ENCODE measurements around the gene DCTN3. TPM values are rescaled to one million over a fixed set of nuclear protein-coding genes. Genes with fewer than 3 reads are reported as not detected.

DCTN3 gene
- polyA plus RNA-seq, 1 donor = 71.7 TPM

DNA sequence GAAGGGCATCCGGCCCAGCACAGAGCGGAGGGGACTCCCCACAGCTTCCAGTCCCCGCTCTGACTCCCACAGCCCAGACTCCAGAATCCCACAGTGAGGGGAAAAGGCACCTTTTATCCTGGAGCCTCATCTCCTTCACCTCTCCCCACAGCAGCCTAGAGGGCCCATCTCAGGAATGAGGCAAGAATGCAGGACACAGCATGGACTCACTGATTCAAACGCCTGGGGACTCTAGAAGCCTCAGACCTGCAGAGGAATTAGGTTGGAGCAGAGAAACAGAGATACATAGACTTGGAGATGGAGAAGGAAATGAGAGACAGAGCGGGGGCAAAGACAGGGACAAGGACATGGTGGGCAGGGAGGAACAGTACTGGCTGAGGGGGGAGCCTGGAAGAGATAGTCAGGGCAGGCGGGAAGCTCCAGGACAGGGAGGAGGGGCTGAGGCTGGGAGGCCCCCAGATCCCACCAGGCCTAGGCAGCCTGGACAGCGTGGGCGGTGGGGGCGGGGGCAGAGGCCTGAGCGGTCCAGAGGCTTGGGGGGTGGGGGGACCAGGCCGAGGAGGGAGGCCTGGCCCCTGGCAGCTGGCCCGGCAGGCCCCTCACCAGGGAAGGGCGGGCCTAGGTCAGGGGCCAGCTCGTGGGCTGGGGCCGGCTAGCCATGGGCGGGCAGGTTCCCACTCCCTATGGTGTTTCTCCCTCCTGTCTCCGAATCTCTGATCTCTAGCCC, 46.5 kb downstream of the DCTN3 start:
- no peak for DNase-seq

GRCh38 chr9:34572628-34573027, 47.7 kb downstream of the DCTN3 start:
- DNase-seq = no peak

DNA sequence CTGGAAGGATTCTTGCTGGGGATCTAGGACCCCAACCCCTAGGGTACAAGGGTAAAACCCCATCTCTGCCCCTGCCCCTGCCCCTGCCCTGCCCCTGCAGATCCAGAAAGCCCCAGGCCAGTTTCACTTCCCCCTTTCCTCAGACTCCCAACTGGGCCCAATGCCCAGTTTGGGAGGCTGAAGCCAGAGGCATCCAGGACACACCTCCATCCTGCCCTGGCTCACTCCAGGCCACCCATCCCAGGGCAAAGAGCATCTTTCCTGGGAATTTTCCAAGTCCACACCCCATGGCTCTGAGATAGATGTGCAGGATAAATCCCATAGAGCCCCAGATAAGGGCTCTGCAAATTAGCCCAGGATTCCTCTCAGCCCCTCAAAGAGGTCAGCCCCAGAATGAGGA, 48.2 kb downstream of the DCTN3 start:
- DNase-seq = no peak

- no peak for DNase-seq
Observed at GRCh38 chr9:34571481-34571810, 48.8 kb downstream of the DCTN3 start.

DNA sequence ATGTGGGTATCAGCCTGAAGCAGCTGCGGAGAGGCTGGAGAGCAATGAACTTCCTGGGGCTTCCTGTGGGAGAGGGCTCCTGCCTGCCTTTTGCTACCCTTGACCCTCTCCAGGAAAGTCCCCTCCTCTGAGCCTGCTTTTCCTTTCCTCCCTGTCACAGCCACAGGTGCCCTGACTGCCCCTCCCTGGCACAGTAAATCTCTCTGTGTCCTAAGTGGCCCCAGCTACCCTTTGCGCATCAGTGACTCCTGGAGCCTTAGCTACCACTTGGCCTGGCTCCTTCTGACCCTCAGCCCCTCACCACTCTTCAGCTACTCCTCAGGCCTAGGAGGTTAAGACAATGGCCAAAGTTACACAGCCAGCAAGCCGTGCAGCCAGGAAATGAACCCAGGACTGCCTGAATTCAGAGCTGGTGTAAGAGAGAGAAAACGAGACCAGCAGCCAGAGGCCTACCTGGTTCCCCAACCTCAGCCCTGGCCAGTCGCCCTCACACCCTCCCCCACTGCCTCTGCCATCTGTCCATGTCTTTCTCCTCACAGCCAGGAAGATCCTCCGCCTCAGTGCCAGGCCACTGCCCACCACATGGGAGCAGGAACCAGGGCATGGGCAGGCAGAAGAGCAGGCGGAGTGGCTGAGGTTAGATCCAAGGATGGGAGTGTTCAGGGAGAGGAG, 49.4 kb downstream of the DCTN3 start:
- no peak for DNase-seq

DNA sequence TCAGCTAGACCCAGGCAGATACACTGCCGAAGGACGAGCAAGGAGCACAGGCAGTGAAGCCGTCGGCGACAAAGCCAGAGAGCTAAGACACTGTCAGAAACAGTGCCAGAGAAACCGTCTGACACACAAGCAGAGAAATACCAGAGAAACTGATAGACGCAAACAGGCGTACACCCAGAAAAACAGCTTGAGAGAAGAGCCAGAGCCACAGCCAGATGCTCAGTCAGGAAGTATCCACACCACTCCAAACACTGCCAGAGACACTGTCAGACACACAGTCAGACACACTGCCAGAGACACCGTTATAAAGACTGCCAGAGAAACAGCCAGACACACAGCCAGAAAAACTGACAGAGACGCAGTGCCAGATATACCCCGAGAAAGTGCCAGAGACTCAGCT, 49.9 kb downstream of the DCTN3 start:
- no peak for DNase-seq

DNA sequence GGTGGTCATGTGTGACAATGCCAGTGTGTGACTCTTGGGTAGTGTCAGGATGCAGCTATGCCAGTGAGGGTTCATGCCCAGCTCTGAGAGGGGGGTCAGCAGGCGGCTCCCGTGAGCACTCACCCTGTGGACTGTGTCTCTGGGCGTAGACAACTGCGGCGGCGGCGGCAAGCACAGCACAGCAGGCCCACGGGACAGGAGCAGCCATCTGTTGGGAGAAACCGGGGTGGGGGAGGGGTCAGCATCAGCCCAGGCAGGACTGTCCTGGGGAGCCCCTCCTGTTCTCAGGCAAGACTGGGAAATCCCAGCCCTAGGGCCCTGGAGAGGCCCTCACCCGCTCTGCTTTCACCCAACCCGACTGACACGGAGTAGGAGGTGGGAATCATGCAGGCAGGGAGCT, 51.5 kb downstream of the DCTN3 start:
- no peak for DNase-seq

DNA sequence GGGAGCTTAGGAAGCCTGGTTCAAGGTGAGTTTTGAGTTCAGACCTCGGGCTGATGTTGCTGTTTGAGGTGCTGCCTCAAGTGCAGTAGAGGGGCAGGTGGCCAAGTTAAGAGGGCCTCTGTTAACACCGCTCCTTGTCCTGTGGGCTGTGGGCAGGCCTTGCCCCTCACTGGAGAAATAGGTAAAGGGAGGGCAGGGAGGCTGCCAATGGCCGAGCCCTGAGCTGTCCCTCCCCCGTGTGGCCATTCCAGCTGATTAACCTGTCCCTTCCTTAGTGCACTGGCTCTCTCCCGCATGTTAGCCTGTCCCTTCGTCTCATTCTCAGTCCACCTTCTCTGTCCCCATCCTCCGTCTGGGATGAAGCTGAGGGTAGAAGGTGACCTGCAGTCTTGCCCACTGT, 52.2 kb downstream of the DCTN3 start:
- no peak for DNase-seq

- DNase-seq = no peak
Observed at GRCh38 chr9:34566972-34567371, 53.3 kb downstream of the DCTN3 start.

GRCh38 chr9:34566322-34566721, 54.0 kb downstream of the DCTN3 start:
- peak; percentile 69 for DNase-seq

DNA sequence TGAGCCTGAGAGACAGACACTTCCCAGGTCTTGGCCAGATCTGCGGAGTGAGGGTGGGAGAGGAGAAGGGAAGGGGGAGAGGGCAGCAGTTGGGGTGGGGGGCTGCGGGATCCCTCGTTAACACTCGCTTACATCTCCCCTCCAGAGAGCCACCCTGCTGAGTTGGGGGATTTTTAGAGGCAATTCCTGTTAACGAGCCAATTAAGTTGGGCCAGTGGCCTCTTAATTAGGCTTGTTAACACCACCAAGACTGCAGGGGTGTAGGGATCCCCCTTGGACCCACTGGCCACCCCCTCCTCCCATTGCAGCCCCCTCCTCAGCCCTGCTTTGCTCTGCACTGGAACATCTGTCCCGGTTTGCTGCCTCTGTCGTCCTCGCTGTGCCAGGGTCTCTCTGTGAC, 54.4 kb downstream of the DCTN3 start:
- no peak for DNase-seq

- DNase-seq = no peak
Observed at GRCh38 chr9:34564617-34565016, 55.7 kb downstream of the DCTN3 start.

Other genes starting within 250 kb of the DCTN3 start
- gene MYORG, start 243.6 kb downstream of the DCTN3 start, polyA plus RNA-seq (ENCODE audit: insufficient read length) = 19.7 TPM
- gene FAM219A, start 161.9 kb downstream of the DCTN3 start, polyA plus RNA-seq (ENCODE audit: insufficient read length) = 14.1 TPM
- gene DNAI1, start 161.7 kb downstream of the DCTN3 start, polyA plus RNA-seq (ENCODE audit: insufficient read length) = not detected
- gene ENHO, start 97.5 kb downstream of the DCTN3 start, polyA plus RNA-seq (ENCODE audit: insufficient read length) = 4.3 TPM
- 53.8 TPM for gene CNTFR, start 30.8 kb downstream of the DCTN3 start, polyA plus RNA-seq (ENCODE audit: insufficient read length)
- 20.9 TPM for gene RPP25L, start 8.4 kb downstream of the DCTN3 start, polyA plus RNA-seq (ENCODE audit: insufficient read length)
- gene ARID3C, start 8.6 kb upstream of the DCTN3 start, polyA plus RNA-seq (ENCODE audit: insufficient read length) = 0.18 TPM
- gene SIGMAR1, start 17.3 kb upstream of the DCTN3 start, polyA plus RNA-seq (ENCODE audit: insufficient read length) = 52.0 TPM
- gene GALT, start 26.2 kb upstream of the DCTN3 start, polyA plus RNA-seq (ENCODE audit: insufficient read length) = 46.6 TPM
- 96.1 TPM for gene IL11RA, start 31.7 kb upstream of the DCTN3 start, polyA plus RNA-seq (ENCODE audit: insufficient read length)
- 0.67 TPM for gene CCL27, start 42.2 kb upstream of the DCTN3 start, polyA plus RNA-seq (ENCODE audit: insufficient read length)
- not detected for gene CCL19, start 70.8 kb upstream of the DCTN3 start, polyA plus RNA-seq (ENCODE audit: insufficient read length)
- gene CCL21, start 89.6 kb upstream of the DCTN3 start, polyA plus RNA-seq (ENCODE audit: insufficient read length) = 4.3 TPM

All from hindlimb muscle (tissue), 1 donor.